ENCODE measurements around the gene MYO5A.

MYO5A gene

DNA sequence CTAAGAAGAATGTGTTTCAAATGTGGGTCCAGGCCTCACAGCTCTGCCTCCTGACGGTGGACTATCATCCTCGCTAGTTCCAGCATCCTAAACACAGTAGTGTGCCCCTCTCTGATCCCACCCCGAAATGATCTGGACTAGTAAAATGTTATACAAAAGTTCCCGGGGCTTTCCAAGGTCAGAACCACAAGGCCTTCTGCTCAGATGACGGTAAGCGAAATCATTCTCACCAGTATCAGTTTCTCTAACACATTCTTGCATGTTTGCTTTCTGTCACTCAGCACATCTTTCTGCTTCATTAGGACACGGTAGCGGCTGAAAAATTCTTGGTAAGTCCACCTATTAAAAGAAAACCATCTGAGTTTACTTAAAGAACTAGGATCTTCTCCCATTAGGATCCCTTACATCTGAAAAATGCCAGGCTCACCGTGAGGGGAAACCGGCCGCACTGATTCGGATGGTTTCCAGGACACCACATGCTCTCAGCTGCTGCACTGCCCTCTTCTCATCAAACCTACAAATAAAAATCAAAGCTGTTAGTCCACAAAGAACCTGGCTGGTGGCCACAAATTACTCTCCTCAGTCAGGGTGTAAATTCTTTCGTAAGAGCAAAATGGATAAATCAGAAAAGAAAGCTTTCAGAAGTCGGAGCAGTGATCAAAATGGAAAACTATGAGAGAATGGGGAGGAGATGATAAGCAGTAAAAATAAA is 149.1 kb downstream of the MYO5A start:
- H3K4me3 ChIP-seq (ENCODE audit: low read depth, low read length): no peak overlapping the region
- TF ChIP-seq, protein P1, sequence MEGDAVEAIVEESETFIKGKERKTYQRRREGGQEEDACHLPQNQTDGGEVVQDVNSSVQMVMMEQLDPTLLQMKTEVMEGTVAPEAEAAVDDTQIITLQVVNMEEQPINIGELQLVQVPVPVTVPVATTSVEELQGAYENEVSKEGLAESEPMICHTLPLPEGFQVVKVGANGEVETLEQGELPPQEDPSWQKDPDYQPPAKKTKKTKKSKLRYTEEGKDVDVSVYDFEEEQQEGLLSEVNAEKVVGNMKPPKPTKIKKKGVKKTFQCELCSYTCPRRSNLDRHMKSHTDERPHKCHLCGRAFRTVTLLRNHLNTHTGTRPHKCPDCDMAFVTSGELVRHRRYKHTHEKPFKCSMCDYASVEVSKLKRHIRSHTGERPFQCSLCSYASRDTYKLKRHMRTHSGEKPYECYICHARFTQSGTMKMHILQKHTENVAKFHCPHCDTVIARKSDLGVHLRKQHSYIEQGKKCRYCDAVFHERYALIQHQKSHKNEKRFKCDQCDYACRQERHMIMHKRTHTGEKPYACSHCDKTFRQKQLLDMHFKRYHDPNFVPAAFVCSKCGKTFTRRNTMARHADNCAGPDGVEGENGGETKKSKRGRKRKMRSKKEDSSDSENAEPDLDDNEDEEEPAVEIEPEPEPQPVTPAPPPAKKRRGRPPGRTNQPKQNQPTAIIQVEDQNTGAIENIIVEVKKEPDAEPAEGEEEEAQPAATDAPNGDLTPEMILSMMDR (IDR thresholded peaks at IDR 0.05; ENCODE audit: low read depth, low read length): no peak

DNA sequence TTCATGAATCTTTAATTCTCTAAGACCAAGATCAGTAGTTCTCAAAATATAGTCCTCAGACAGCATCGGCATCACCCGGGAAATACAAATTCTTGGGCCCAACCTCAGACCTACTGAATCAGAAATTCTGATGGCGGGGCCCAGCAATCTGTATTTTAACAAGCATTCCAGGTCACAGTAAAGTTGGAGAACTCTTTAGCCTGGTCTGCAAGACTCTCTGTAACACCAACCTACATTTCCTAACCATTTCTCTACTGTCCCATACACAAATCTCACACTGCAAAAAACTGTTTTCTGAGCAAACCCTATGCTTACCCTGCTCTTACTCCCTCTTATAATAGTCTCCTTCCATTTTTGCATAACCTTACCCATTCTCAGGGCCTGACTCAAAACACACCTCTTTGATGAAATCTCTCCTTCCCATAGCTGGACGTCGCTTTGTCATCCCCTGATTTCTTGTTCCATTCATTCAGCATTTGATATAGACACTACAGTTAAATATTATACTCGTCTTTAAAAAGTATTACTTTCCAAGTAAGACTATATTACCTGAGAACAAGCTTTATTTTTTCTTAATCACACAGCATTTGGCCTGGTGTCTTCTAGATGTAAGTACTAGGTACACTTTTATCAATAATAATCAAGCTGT is 149.8 kb downstream of the MYO5A start:
- H3K4me3 ChIP-seq (ENCODE audit: low read depth, low read length): no peak overlapping the region
- TF ChIP-seq, protein P1 (IDR thresholded peaks at IDR 0.05; ENCODE audit: low read depth, low read length): no peak

DNA sequence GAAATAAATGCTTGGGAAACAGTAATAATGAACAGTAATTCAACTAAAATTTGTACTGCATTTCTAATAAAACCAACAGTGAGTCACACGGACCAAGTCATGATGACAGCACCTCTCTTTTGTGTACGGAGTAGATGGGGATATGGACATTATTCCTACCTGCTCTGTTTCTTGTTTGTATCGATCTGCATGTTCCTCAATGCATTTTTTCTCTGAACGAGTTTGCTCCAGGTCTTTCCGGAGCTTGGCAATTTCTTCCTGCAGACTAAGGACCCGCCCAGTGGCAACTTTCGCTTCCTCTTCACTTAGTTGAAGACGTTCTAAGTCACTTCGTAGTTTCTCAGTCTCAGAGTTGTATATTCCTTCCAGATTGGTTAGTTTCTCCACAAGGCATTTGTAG is 158.7 kb downstream of the MYO5A start:
- TF ChIP-seq, protein P1 (IDR thresholded peaks at IDR 0.05; ENCODE audit: low read depth, low read length): no peak

DNA sequence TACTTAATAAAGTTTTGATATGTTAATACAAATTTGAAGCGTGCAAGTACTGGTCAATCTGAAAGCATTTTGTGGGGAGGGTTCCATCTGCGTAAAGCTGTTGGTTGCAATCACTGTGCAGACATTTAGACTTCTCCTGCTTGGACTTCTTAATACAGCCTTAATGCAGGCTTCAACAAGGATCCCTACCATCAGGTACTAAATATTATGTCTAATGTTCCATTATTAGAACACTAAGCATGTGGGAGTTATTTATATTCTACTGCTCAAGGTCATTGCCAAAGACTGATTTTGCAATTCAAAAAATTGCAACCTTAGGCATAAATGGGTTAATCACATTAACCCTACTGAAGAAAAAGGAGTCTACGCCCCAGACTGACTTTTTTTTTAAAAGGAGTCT is 159.2 kb downstream of the MYO5A start:
- TF ChIP-seq, protein P1 (IDR thresholded peaks at IDR 0.05; ENCODE audit: low read depth, low read length): no peak
- H3K4me3 ChIP-seq (ENCODE audit: low read depth, low read length): no peak overlapping the region

More for the DNA sequence above, 158.7 kb downstream of the MYO5A start:
- no peak overlapping the region for H3K4me3 ChIP-seq (ENCODE audit: low read depth, low read length)

DNA sequence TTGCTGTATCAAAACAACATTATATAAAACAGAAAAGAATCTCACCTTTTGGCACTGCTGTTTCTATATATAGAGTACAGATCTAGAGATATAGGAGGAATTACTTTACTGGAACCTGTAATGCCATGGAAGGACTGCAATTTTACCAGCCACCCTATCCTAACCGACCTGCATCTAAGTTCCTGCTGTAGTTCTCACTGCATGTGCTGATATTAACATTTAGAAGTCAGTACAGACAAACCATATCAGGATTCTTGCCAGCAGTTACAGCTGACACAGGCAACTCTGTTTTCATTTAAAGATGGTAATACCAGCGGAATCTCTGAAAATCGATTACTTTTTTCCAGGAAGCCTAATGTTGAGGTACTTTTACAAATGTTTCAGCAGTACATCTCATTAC is 159.7 kb downstream of the MYO5A start:
- no peak overlapping the region for H3K4me3 ChIP-seq (ENCODE audit: low read depth, low read length)
- TF ChIP-seq, protein P1 (IDR thresholded peaks at IDR 0.05; ENCODE audit: low read depth, low read length): no peak

DNA sequence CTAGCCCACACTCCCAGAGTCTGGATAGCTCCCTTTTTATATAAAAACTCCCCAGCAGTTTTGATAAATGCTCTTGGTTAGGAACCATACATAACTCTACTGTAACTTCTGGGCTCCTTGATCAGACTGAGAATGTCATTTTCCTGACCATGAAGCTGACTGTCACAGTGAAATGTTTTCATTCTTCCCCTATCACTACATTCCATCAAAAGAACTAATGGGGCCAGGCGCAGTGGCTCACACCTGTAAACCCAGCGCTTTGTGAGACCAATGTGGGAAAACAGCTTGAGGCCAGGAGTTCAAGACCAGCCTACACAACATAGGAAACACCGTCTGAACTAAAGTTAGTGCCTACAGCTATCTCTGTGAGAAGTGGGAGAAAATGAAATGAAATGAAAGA is 160.3 kb downstream of the MYO5A start:
- TF ChIP-seq, protein P1 (IDR thresholded peaks at IDR 0.05; ENCODE audit: low read depth, low read length): no peak
- no peak overlapping the region for H3K4me3 ChIP-seq (ENCODE audit: low read depth, low read length)

DNA sequence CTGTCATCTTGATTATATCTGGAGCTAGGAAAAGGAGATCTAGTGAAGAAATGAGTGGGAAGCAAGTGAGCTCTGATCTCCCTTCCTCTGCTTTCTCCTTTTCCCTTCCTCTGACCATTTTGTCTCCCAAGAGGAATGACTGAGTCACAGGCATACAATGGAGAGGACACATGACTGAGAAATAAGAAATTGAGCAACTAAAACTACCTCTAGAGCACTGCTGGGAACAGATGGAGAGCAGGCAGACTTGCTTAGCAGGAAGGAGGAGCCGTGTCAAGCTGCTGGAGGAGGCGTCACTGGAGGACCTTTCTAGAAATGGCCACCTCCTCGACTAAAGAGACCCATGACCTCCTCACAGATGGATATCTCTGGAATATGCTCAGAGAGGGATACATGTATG is 166.2 kb downstream of the MYO5A start:
- TF ChIP-seq, protein P1 (IDR thresholded peaks at IDR 0.05; ENCODE audit: low read depth, low read length): no peak
- H3K4me3 ChIP-seq (ENCODE audit: low read depth, low read length): no peak overlapping the region

Measured in WI38 (cell line).